ENCODE measurements around the gene LARGE1. TPM values are rescaled to one million over a fixed set of nuclear protein-coding genes. Genes with fewer than 3 reads are reported as not detected.
"Not testable (repeated sequence)": the region's sequence is repeated elsewhere in the genome, so short reads cannot be mapped to it uniquely, and the experiment has no call there.

Gene LARGE1
- total RNA-seq, 1 donor, result 22.8 TPM

GRCh38 chr22:33465554-33465953, 454.7 kb downstream of the LARGE1 start:
- H3K36me3 ChIP-seq (ENCODE audit: insufficient read depth, low read length), result no peaks in the 10 kb centered on the region
- no peak for DNase-seq (ENCODE audit: insufficient read length, low spot score, missing footprints)
- no peak for TF ChIP-seq CTCF (IDR thresholded peaks at IDR 0.05; ENCODE audit: extremely low read depth, low read depth, low read length)
- H3K4me2 ChIP-seq (ENCODE audit: insufficient read depth, low read length), result no peak overlapping the region
- H3K9me3 ChIP-seq (ENCODE audit: low read depth, low read length), result peaks cover 2% of the 10 kb centered on the region
- H3K27me3 ChIP-seq (ENCODE audit: insufficient read depth, low read length), result no peaks in the 10 kb centered on the region
- H4K20me1 ChIP-seq (ENCODE audit: insufficient read depth, low read length), result no peaks in the 10 kb centered on the region
- H3K4me3 ChIP-seq (ENCODE audit: insufficient read depth, low read length), result no peak overlapping the region
- H3K27ac ChIP-seq (ENCODE audit: low read depth, low read length), result no peak overlapping the region
- H3K4me1 ChIP-seq (ENCODE audit: insufficient read depth, low read length), result no peaks in the 10 kb centered on the region
- no peaks in the 10 kb centered on the region for H3K79me2 ChIP-seq (ENCODE audit: insufficient read depth, low read length)
- no peak overlapping the region for H2AFZ ChIP-seq (ENCODE audit: low read length)

- Histone ChIP-seq H3K4me1 (ENCODE audit: insufficient read depth, low read length) (no peaks in the 10 kb centered on the region), H3K4me2 (ENCODE audit: insufficient read depth, low read length) (no peak overlapping the region), H3K27me3 (ENCODE audit: insufficient read depth, low read length) (no peaks in the 10 kb centered on the region), H4K20me1 (ENCODE audit: insufficient read depth, low read length) (no peaks in the 10 kb centered on the region), H2AFZ (ENCODE audit: low read length) (no peak overlapping the region), H3K79me2 (ENCODE audit: insufficient read depth, low read length) (no peaks in the 10 kb centered on the region), H3K36me3 (ENCODE audit: insufficient read depth, low read length) (no peaks in the 10 kb centered on the region), H3K4me3 (ENCODE audit: insufficient read depth, low read length) (no peak overlapping the region), H3K27ac (ENCODE audit: low read depth, low read length) (no peak overlapping the region), H3K9me3 (ENCODE audit: low read depth, low read length) (peaks cover 2% of the 10 kb centered on the region)
- no peak for DNase-seq (ENCODE audit: insufficient read length, low spot score, missing footprints)
- TF ChIP-seq CTCF (IDR thresholded peaks at IDR 0.05; ENCODE audit: extremely low read depth, low read depth, low read length), result no peak
Observed at GRCh38 chr22:33464698-33465097, 455.6 kb downstream of the LARGE1 start.

DNA sequence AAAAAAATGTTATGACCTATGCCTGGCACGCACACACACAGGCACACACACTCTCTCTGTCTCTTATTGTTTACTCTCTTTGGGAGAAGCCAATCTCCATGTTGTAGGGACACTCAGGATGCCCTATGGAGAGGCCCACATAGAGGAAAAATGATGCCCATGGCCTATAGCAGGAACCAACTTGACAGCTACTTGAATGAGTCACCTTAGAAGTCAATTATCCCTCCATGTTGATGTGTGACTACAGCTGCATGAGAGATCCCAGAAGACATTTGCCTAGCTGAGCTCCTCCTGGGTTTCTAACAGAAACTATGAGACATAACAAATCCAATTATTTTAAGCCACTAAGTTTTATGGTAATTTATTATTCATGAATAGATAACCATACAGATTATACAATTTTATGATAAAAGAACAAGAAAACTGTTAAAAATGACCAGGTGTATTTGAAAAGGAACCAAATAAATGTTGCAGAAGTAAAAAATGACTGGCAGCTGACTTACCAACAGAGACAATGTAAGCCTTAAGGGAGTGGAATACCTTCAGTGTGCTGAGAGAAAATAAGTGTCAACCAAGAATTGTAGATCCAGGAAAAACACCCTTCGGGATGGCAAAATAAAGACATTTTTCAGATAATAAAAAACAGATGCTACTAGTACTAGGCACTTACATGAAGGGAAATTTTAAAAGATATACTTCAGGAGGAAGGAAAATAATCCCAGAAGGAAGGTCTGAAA, 458.4 kb downstream of the LARGE1 start:
- TF ChIP-seq CTCF (IDR thresholded peaks at IDR 0.05; ENCODE audit: extremely low read depth, low read depth, low read length), result no peak
- H3K9me3 ChIP-seq (ENCODE audit: low read depth, low read length), result peaks cover 2% of the 10 kb centered on the region
- H3K4me1 ChIP-seq (ENCODE audit: insufficient read depth, low read length), result no peaks in the 10 kb centered on the region
- H2AFZ ChIP-seq (ENCODE audit: low read length), result no peak overlapping the region
- H3K4me2 ChIP-seq (ENCODE audit: insufficient read depth, low read length), result no peak overlapping the region
- H4K20me1 ChIP-seq (ENCODE audit: insufficient read depth, low read length), result no peaks in the 10 kb centered on the region
- H3K27ac ChIP-seq (ENCODE audit: low read depth, low read length), result no peak overlapping the region
- DNase-seq (ENCODE audit: insufficient read length, low spot score, missing footprints), result no peak
- no peaks in the 10 kb centered on the region for H3K27me3 ChIP-seq (ENCODE audit: insufficient read depth, low read length)
- no peaks in the 10 kb centered on the region for H3K36me3 ChIP-seq (ENCODE audit: insufficient read depth, low read length)
- H3K79me2 ChIP-seq (ENCODE audit: insufficient read depth, low read length), result no peaks in the 10 kb centered on the region
- H3K4me3 ChIP-seq (ENCODE audit: insufficient read depth, low read length), result no peak overlapping the region

DNA sequence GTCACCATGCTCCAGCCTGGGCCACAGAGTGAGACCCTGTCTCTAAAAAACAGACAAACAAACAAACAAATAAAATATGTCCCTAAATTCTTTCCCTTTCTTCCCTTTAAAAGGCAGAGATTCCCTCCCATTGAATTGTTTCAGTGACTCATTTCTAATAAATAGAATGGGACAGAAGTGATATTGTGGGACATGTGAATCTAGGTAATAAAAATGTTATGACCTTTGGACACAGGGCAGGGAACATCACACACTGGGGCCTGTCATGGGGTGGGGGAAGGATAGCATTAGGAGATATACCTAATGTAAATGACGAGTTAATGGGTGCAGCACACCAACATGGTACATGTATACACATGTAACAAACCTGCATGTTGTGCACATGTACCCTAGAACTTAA, 459.0 kb downstream of the LARGE1 start:
- not testable (repeated sequence) for H3K9me3 ChIP-seq (ENCODE audit: low read depth, low read length); H3K27ac ChIP-seq (ENCODE audit: low read depth, low read length); H3K27me3 ChIP-seq (ENCODE audit: insufficient read depth, low read length); H2AFZ ChIP-seq (ENCODE audit: low read length); H3K36me3 ChIP-seq (ENCODE audit: insufficient read depth, low read length); H3K4me3 ChIP-seq (ENCODE audit: insufficient read depth, low read length); H3K79me2 ChIP-seq (ENCODE audit: insufficient read depth, low read length); H3K4me2 ChIP-seq (ENCODE audit: insufficient read depth, low read length); H3K4me1 ChIP-seq (ENCODE audit: insufficient read depth, low read length); DNase-seq (ENCODE audit: insufficient read length, low spot score, missing footprints); H4K20me1 ChIP-seq (ENCODE audit: insufficient read depth, low read length)

Measured in osteoblast (primary cell).